ENCODE results near the gene METAP1D.

DNA sequence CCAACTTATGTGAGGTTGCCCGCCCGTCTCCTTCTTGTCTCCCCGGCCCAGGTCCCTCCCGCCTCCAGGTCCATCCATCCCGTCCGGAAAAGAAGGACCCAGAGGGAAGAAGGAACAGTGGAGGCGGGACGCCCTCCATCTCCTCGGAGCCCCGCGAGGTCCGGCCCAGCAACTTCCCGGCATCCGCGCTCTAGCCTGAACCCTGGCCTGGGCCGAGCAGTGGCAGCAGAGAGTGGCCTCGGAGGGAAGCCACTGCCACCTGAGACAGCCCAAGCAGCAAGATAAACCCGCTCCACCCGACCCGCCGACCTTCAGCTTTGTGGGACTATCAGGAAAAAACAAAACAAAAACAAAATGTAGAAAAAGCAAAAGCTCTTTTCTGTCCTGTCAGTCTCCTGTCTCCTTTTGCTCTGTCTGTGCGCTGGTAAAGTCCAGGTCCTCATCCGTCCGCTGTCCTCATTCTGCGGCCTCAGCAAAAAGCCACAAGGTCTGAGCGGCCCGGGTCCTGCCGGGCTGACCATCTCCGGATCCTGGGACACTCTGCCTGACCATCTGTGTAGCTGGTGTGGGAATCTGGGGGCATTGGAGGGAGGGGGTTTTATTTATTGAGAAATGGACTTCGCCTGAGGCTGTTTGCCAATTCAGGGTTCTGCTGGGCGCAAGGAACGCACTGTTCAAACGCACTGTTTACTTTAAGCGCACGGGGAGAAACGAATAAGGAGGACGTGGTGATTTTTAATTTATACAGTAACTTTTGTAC is 88.7 kb downstream of the METAP1D start:
- no peak for TF ChIP-seq TAF1 (conservative IDR thresholded peaks at IDR 0.05)
- TF ChIP-seq, protein P1, sequence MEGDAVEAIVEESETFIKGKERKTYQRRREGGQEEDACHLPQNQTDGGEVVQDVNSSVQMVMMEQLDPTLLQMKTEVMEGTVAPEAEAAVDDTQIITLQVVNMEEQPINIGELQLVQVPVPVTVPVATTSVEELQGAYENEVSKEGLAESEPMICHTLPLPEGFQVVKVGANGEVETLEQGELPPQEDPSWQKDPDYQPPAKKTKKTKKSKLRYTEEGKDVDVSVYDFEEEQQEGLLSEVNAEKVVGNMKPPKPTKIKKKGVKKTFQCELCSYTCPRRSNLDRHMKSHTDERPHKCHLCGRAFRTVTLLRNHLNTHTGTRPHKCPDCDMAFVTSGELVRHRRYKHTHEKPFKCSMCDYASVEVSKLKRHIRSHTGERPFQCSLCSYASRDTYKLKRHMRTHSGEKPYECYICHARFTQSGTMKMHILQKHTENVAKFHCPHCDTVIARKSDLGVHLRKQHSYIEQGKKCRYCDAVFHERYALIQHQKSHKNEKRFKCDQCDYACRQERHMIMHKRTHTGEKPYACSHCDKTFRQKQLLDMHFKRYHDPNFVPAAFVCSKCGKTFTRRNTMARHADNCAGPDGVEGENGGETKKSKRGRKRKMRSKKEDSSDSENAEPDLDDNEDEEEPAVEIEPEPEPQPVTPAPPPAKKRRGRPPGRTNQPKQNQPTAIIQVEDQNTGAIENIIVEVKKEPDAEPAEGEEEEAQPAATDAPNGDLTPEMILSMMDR (IDR thresholded peaks at IDR 0.05; ENCODE audit: low read depth, low read length, missing input control), result no peak
- no peak for TF ChIP-seq REST (IDR thresholded peaks at IDR 0.05)
- no peak for TF ChIP-seq GABPA (IDR thresholded peaks at IDR 0.05 in 1 of 2, conservative IDR thresholded peaks at IDR 0.05 in 1 of 2)
- TF ChIP-seq, protein P2, sequence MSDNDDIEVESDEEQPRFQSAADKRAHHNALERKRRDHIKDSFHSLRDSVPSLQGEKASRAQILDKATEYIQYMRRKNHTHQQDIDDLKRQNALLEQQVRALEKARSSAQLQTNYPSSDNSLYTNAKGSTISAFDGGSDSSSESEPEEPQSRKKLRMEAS (IDR thresholded peaks at IDR 0.05), result no peak
- no peak for TF ChIP-seq JUND (IDR thresholded peaks at IDR 0.05)
- no peak for TF ChIP-seq RAD21 (IDR thresholded peaks at IDR 0.05)
- no peak for TF ChIP-seq FOXA1 (IDR thresholded peaks at IDR 0.05)
- TF ChIP-seq, protein P3, sequence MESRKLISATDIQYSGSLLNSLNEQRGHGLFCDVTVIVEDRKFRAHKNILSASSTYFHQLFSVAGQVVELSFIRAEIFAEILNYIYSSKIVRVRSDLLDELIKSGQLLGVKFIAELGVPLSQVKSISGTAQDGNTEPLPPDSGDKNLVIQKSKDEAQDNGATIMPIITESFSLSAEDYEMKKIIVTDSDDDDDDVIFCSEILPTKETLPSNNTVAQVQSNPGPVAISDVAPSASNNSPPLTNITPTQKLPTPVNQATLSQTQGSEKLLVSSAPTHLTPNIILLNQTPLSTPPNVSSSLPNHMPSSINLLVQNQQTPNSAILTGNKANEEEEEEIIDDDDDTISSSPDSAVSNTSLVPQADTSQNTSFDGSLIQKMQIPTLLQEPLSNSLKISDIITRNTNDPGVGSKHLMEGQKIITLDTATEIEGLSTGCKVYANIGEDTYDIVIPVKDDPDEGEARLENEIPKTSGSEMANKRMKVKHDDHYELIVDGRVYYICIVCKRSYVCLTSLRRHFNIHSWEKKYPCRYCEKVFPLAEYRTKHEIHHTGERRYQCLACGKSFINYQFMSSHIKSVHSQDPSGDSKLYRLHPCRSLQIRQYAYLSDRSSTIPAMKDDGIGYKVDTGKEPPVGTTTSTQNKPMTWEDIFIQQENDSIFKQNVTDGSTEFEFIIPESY (IDR thresholded peaks at IDR 0.05), result no peak

Data from liver (tissue), 3 donors.